NCI-H82 treated with DMSO at 0.1 percent for 48 hours (cell line): Measurements from ENCODE around the gene SEMA6B.

Experiments
- DNase-seq: peaks from one replicate; lab custom pipeline; 2025; ENCODE audit not compliant: unreplicated experiment; lab: John Stamatoyannopoulos, UW

SEMA6B gene

DNA sequence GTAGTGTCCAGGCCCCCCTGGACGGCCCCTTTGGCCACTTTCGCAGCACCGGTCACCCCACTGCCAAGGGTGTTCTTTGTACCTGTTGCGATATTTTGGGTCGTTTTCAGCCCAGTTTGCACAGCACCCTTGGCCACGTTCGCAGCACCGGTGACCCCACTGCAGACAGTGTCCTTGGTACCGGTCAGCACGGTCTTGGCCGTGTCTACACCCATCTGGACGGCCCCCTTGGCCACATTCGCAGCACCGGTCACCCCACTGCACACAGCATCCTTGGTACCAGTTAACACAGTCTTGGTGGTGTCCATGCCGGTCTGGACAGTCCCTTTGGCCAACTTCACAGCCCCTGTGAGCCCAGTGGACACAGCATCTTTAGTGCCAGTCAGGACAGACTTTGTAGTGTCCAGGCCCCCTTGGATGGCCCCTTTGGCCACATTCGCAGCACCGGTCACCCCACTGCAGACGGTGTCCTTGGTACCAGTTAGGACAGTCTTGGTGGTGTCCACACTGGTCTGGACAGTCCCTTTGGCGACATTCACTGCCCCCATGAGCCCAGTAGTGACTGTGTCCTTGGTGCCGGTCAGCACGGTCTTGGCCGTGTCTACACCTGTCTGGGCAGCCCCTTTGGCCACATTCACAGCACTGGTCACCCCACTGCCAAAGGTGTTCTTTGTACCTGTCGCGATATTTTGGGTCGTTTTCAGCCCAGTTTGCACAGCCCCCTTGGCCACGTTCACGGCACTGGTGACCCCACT lies 48.0 kb downstream of the SEMA6B start:
- DNase-seq, result no peak

GRCh38 chr19:4510435-4511255 lies 48.8 kb downstream of the SEMA6B start:
- no peak for DNase-seq

DNA sequence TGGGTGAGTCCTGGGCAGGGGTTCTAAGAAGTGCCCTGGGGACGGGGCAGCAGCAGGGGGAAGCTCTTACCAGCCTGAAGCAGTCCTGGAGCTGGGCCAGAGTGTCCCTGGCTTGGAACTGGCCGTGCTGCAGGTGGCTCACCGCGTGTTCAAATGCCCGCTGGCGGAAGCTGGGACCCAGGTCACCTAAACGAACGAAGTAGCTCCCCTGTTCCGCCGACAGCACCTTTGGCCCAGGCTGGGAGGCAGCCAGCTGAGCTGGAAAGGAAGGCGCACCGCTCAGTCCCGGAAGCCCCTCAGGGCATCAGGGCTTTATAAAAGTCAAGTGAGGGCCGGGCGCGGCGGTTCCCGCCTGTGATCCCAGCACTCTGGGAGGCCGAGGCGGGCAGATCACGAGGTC lies 50.8 kb downstream of the SEMA6B start:
- no peak for DNase-seq

DNA sequence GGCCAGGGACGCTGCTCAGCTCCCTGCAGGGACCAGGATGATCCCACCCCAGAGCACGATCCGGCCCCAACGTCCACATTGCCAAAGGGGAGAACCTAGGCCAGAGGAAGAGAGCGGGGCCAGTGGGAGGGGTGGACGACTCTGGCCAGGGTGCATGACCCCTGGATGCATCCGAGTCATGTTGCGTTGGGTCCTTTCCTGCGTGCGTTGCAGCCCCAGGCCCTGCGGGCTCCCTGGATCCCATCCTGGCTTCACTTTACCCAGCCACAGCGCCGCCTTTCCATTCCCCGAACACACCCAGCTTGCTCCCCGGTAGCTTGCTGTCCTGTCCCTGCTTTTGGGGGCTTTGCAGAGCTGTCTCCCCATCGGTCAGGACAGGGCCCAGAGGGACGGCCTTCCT lies 51.7 kb downstream of the SEMA6B start:
- DNase-seq, result no peak

GRCh38 chr19:4507150-4507452 lies 52.4 kb downstream of the SEMA6B start:
- DNase-seq, result no peak

GRCh38 chr19:4506449-4507149 lies 52.9 kb downstream of the SEMA6B start:
- no peak for DNase-seq

- DNase-seq, result no peak
These were observed 53.7 kb downstream of the SEMA6B start for GRCh38 chr19:4505570-4506448.

DNA sequence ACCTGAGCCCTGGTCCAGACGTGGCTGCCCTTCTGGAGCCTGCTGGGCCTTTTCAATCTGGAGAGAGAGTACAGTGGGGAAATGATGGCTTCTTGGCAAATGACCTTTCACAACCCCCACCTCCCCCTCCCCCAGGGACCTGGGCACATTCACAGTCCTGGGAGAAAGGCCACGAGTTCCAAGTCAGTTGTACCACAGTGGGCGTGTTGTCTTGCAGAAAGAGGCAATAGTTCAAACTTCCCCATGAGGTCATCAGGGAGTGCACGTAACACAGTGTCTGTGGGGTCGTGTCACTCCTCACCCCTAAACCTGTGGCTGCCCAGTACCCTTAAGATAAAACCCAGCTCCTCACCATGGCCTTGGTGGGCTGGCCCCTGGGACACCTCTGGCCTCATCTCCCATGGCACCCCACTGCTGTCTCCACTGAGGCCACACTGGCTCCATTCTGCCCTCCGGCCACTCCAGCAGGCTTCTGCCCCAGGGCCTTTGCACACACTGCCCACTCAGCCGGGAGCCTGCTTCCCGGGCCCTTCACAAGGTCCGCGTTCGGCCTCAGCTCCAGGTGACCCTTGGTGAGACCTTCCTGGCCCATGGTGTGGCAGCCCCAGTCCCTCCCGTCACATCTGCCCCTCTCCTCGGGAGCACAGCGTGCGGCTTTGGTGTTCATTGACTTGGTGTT lies 54.5 kb downstream of the SEMA6B start:
- no peak for DNase-seq

- no peak for DNase-seq
These were observed 55.2 kb downstream of the SEMA6B start for GRCh38 chr19:4504297-4504701.

DNA sequence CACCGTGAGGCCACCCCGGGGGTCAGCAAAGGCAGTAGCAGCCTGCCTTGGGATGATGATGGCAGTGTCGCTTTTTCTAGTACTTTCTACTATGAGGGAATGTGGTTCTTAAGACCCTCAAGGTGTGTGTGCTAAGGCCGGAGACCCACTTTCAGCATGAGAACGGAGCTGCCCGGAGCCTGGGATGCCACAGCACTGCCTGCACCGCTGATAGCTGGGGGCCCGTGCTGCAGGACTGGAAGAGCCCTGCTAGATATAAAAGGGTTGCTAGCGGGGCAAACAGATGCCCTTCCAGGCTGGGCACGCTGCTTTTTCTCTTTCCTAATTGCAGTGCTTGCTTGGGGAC lies 55.7 kb downstream of the SEMA6B start:
- no peak for DNase-seq

- DNase-seq, result no peak
These were observed 56.2 kb downstream of the SEMA6B start for GRCh38 chr19:4503132-4503824.

DNA sequence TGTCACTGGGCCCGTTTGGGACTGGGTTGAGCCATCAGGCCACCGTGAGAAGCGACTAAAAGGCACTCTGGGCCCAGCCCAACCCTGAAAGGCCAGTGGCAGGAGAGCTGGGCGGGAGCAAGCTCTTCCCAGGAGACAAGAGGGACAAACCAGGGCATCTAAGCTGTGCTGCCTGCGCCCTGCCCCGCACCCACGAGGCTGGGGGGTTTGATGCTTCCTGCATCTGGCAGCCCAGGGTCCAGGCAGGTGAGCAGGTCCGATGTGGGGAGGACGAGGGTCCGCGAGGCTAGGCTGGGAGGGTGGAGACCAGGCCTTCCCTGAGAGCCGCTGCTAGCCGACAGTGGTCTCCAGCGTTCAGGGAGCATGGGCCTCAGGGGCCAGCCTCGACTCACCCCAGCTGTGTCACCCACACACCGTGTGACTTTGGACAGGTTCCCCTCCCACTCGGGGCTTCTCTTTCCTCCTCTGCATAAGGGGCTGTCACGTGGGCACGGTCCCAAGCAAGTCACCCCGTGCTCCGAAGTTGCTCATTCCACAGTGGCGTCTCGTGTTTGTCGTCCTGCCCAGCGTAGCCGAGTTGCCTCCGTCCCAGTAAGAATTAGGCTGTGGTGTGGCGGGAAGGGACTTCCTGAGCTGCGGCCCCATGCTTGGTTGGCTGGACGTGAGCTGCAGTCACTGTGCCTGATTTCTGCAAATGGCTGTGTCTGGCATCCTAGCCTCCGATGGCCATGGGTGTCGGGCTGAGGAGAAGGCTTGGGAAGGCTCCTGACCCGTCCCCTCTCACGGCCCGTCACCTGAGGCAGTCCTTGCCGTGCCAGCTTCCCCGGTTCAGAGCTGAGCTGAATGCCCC lies 57.0 kb downstream of the SEMA6B start:
- no peak for DNase-seq

- no peak for DNase-seq
These were observed 57.8 kb downstream of the SEMA6B start for GRCh38 chr19:4501691-4502090.

DNA sequence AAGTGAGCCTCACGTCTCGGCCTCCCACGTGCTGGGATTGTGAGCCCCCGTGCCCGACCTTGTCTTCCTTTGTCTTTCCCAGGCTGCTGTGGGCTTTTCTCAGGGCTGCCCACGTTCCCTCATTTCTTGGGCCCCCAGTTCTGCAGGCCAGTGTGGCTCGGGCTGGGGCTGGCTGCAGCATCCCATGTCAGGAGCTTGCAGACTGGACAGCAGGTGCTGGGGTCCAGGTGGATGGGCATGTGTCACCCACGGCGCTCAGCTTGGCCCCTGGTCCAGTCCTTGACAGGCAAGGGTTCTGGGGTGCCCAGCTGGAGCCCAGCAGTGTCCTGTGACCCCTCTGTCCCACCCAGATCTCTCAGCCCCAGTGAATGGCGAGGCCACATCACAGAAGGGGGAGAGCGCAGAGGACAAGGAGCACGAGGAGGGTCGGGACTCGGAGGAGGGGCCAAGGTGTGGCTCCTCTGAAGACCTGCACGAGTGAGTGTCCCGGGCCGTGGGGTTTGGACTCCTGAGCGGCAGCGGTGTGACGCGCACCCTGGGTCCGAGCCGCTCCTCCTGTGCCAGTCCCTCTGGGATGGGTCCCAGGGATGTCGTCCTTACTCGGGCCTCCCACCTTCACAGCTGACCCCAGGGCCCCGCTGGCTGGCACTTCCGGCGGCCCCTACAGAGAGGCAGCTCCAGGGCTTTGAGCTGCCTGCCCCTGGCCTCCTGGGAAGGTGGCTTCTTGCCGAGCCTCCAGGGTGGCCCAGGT lies 58.5 kb downstream of the SEMA6B start:
- no peak for DNase-seq

- no peak for DNase-seq
These were observed 59.6 kb downstream of the SEMA6B start for GRCh38 chr19:4499855-4500254.

- no peak for DNase-seq
These were observed 60.2 kb downstream of the SEMA6B start for GRCh38 chr19:4499318-4499717.

DNA sequence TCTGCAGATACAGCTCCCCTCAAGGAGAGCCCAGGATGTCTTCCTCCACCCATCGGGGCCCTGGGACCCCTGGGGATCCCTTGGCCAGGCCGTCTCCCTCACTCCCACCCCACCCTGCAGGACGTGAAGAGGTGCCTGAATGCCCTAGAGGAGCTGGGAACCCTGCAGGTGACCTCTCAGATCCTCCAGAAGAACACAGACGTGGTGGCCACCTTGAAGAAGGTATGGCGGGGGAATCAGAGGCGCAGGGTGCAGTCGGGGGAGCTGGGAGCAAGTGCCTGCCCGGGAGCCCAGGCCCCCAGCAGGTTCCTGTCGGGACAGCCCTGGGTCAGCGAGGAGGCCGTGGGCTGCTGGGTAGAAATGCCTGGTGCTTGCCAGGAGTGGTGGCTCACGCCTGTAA lies 60.8 kb downstream of the SEMA6B start:
- no peak for DNase-seq

DNA sequence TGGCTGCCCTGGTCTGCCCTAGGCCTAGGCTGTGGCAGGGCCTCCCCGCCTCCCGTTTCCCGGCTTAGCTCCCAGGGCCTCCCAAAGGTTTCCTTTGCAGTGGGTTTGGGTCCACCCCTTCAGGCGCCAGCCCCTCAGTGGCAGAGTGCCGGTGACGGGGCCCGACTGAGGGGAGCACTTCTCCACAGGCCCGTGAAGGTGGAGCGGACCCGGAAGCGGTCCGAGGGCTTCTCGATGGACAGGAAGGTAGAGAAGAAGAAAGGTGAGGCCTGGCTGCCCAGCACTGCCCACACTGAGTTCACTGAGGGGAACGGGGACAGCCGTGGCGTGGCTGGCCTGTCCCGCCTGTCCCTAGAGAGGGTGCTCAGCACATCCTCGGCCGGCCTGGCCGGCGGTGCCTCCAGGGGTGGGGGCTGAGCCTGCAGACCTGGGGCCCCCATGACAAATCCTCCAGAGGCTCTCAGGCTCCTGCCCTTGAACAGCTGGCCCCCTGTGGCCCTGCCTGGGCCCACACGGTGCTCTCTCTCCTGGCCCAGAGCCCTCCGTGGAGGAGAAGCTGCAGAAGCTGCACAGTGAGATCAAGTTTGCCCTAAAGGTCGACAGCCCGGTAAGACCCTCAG lies 61.6 kb downstream of the SEMA6B start:
- no peak for DNase-seq
